22Rv1 (cell line): ENCODE measurements around the gene CCDC57.
A peak's percentile ranks its signal among the peaks of the same experiment; 100 is the strongest.

Experiments used
- H3K27ac ChIP-seq: fragments of 450-650 bp; 2 replicates; pipeline ENCODE4 v1.5.1; 2017
- CTCF ChIP-seq: fragments of 450-650 bp; IDR thresholded peaks from 2 replicates; pipeline ENCODE4 v1.5.1; 2017; ENCODE audit warnings: mild to moderate bottlenecking
- ZFX ChIP-seq: fragments of 450-650 bp; IDR thresholded peaks from 2 replicates; pipeline ENCODE4 v1.6.1; 2017; ENCODE audit warnings: antibody characterized with exemption, borderline replicate concordance

The CCDC57 gene

GRCh38 chr17:82157046-82158035 is 55.3 kb downstream of the CCDC57 start:
- TF ChIP-seq ZFX = no peak
- H3K27ac ChIP-seq = no peak overlapping the region

DNA sequence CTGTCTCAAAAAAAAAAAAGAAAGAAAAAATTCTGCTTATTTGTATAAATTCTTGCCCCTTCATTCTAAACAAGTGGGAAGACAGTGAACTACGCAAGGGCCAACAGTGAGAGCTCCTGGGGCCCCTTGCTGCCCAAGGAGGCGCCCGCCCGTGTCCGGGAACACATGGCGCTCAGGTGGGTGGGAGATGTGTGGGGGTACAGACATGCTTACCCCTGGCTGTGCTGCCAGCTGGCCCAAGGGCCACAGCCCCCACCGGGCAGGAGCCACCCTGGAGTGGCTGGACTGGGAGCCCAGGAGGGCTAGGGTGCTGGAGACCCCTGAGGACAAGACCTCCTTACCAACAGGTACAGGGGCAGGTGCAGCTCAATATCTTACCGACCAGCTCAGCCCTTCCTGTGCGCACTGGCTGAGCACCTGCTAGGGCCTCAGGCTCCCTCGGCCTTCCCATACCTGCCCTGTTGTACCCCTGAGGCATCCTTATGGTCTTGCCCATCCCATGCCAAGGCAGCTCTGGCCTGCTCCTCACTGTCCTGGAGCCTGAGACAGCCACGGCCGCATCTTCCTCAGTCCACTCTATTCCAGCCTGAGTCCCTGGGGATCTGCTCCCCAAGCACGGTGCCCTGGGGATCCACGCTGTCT is 56.2 kb downstream of the CCDC57 start:
- no peak overlapping the region for H3K27ac ChIP-seq
- no peak for TF ChIP-seq CTCF
- no peak for TF ChIP-seq ZFX

DNA sequence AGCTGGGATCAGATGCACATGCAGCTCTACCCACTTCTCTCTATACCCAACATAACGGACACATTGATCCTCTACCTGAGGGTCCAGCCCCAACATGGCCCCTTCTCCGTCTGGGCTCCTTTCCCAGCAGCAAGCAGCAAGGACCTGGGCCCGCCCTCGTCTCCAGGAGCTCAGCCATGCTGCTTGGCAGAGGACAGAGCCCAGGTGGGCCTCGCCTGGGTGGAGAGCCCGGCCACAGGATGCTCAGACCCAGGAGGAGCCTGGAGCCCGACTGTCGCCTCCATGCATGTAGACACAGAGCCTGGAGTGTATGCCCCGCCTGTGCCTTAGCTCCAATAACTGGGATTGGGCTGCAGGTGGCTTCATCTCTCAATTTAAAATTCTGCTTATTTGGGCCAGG is 57.0 kb downstream of the CCDC57 start:
- TF ChIP-seq CTCF (no peak), ZFX (no peak)
- no peak overlapping the region for H3K27ac ChIP-seq

- H3K27ac ChIP-seq = no peak overlapping the region
- TF ChIP-seq ZFX = no peak
- TF ChIP-seq CTCF = no peak
Measured at GRCh38 chr17:82154881-82155331, 57.7 kb downstream of the CCDC57 start.

DNA sequence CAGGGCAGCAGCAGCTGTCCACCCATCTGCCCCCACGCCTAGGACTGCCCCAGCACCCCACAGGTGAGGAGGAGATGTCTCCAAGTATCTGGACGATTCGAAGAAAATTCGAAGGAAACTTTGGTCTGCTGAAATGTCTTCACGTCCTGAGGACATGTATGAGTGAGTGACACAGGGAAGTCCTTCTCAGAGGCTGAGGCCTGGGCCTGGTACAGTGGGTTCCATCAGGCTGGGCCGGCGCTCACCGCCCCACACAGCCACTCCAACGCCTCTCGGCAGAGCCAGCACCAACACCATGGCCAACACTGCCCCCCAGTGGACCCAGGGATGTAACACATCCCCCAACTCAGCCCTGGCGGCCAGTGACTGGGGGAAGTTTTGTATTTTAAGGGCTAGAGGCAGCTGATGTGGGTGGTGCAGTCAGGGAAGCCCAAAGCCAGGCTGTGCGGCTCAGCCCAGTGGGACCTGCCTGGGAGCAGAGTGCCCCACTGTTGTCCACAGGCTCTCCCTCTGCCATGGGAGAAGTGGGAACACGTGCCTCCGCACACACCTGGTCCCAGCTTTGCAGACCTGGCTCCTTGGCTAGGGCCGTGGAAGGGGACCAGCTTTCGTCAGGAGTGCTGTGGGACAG is 58.8 kb downstream of the CCDC57 start:
- peak overlapping the region; percentile 68 for H3K27ac ChIP-seq
- TF ChIP-seq CTCF (peak; percentile 90), ZFX (no peak)

DNA sequence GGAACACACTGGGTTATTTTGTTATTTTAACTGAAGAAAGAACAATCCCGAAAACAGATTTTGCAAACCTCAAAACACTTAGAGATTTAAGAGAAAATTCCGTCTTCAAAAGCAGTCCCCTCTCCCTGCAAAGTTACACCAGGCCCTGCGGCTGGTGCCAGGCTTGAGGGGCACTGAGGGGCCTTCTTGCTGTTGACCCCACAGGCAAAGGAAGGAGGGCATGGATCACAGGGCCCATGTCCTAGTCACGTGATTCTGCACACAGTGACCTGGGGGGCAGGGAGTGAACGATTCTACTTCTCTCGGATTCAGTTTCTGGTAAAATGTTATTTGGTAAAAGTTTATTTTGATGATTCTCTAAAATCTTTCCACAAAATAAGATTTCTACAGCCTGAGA is 59.3 kb downstream of the CCDC57 start:
- peak overlapping the region; percentile 68 for H3K27ac ChIP-seq
- no peak for TF ChIP-seq CTCF
- no peak for TF ChIP-seq ZFX

GRCh38 chr17:82152556-82153294 is 59.9 kb downstream of the CCDC57 start:
- TF ChIP-seq CTCF (no peak), ZFX (no peak)
- peak overlapping the region; percentile 68 for H3K27ac ChIP-seq
